ENCODE measurements around the gene MYL9. TPM values are rescaled to one million over a fixed set of nuclear protein-coding genes. Genes with fewer than 3 reads are reported as not detected.
A peak's percentile ranks its signal among the peaks of the same experiment; 100 is the strongest.

The MYL9 gene
- polyA plus RNA-seq, 1 donor (not counting 4 experiments of a cell fraction or from before 2014, with no cell fraction given): 1.7 TPM

GRCh38 chr20:36591854-36592641 lies 50.7 kb downstream of the MYL9 start:
- no peaks in the 10 kb centered on the region for H3K9me3 ChIP-seq (ENCODE audit: control insufficient read depth, low read depth, low read length)
- DNase-seq (ENCODE audit: low read depth, low spot score): no peak
- no peak overlapping the region for H3K9ac ChIP-seq (ENCODE audit: control insufficient read depth, extremely low read depth, insufficient read depth, low read length)
- peaks cover 0 to 2% of the 10 kb centered on the region in 2 experiments for H3K36me3 ChIP-seq (ENCODE audit: control insufficient read depth in 2 of 2, extremely low read depth in 1 of 2, insufficient read depth in 2 of 2, low read length in 2 of 2)
- no peak overlapping the region for H3K4me3 ChIP-seq (ENCODE audit: control insufficient read depth in 2 of 3, extremely low read depth in 1 of 3, insufficient read depth in 2 of 3, low read depth in 1 of 3, low read length in 3 of 3)
- H3K4me1 ChIP-seq (ENCODE audit: control insufficient read depth, extremely low read depth, insufficient read depth, low read length): peaks cover 4% of the 10 kb centered on the region
- H3K4me2 ChIP-seq (ENCODE audit: control insufficient read depth, extremely low read depth, insufficient read depth, low read depth, low read length): no peak overlapping the region
- no peak overlapping the region for H2AFZ ChIP-seq (ENCODE audit: control insufficient read depth, low read length)
- H3K27ac ChIP-seq (ENCODE audit: control insufficient read depth, insufficient read depth, low read length): no peak overlapping the region
- no peaks in the 10 kb centered on the region for H3K27me3 ChIP-seq (ENCODE audit: control insufficient read depth, extremely low read depth, insufficient read depth, low read length)
- TF ChIP-seq CTCF (optimal IDR thresholded peaks at IDR 0.05 in 1 of 3, IDR thresholded peaks at IDR 0.05 in 1 of 3, conservative IDR thresholded peaks at IDR 0.05 in 1 of 3; ENCODE audit: extremely low read depth in 1 of 3, insufficient read depth in 2 of 3, low read length in 3 of 3) (peak; percentile 38 to 72 (median 58)), EZH2 (IDR thresholded peaks at IDR 0.05; ENCODE audit: low read length) (no peak)
- dilution Hi-C loops (cut with MboI; ENCODE audit: extremely low pct_ligation_motif_present, low sequenced_read_pairs): no loop called here
- H3K79me2 ChIP-seq (ENCODE audit: control insufficient read depth, insufficient read depth, low read length): no peaks in the 10 kb centered on the region
- H3K9me1 ChIP-seq (ENCODE audit: control insufficient read depth, extremely low read depth, insufficient read depth, low read length): no peaks in the 10 kb centered on the region
- FAIRE-seq: no peak
- H4K20me1 ChIP-seq (ENCODE audit: control insufficient read depth, extremely low read depth, insufficient read depth, low read length): no peaks in the 10 kb centered on the region

- Histone ChIP-seq H3K27me3 (ENCODE audit: control insufficient read depth, extremely low read depth, insufficient read depth, low read length) (no peaks in the 10 kb centered on the region), H3K9me1 (ENCODE audit: control insufficient read depth, extremely low read depth, insufficient read depth, low read length) (no peaks in the 10 kb centered on the region), H3K27ac (ENCODE audit: control insufficient read depth, insufficient read depth, low read length) (no peak overlapping the region), H3K9me3 (ENCODE audit: control insufficient read depth, low read depth, low read length) (no peaks in the 10 kb centered on the region), H2AFZ (ENCODE audit: control insufficient read depth, low read length) (no peak overlapping the region), H3K36me3 (ENCODE audit: control insufficient read depth in 2 of 2, extremely low read depth in 1 of 2, insufficient read depth in 2 of 2, low read length in 2 of 2) (peaks cover 0 to 2% of the 10 kb centered on the region in 2 experiments), H3K4me3 (ENCODE audit: control insufficient read depth in 2 of 3, extremely low read depth in 1 of 3, insufficient read depth in 2 of 3, low read depth in 1 of 3, low read length in 3 of 3) (no peak overlapping the region), H3K4me1 (ENCODE audit: control insufficient read depth, extremely low read depth, insufficient read depth, low read length) (peaks cover 1% of the 10 kb centered on the region), H4K20me1 (ENCODE audit: control insufficient read depth, extremely low read depth, insufficient read depth, low read length) (no peaks in the 10 kb centered on the region), H3K9ac (ENCODE audit: control insufficient read depth, extremely low read depth, insufficient read depth, low read length) (no peak overlapping the region), H3K4me2 (ENCODE audit: control insufficient read depth, extremely low read depth, insufficient read depth, low read depth, low read length) (no peak overlapping the region), H3K79me2 (ENCODE audit: control insufficient read depth, insufficient read depth, low read length) (no peaks in the 10 kb centered on the region)
- TF ChIP-seq EZH2 (IDR thresholded peaks at IDR 0.05; ENCODE audit: low read length) (no peak), CTCF (optimal IDR thresholded peaks at IDR 0.05 in 1 of 3, IDR thresholded peaks at IDR 0.05 in 1 of 3, conservative IDR thresholded peaks at IDR 0.05 in 1 of 3; ENCODE audit: extremely low read depth in 1 of 3, insufficient read depth in 2 of 3, low read length in 3 of 3) (no peak)
- dilution Hi-C loops (cut with MboI; ENCODE audit: extremely low pct_ligation_motif_present, low sequenced_read_pairs): no loop called here
- no peak for FAIRE-seq
- no peak for DNase-seq (ENCODE audit: low read depth, low spot score)
These were observed 52.1 kb downstream of the MYL9 start for GRCh38 chr20:36593347-36593929.

All from keratinocyte (primary cell).